Stimulated activated CD4-positive, alpha-beta T cell treated with anti-CD3 and anti-CD28 coated beads, Interleukin-15, amount 100 ng/mL, for 48 hours (primary cell): ENCODE results near the gene TCHHL1.

Experiments
- DNase-seq, 2 donors: peaks; one replicate each; pipeline ENCODE4 v3.0.0-alpha.2; 2020; ENCODE audit warnings: low read depth in 2 of 2

The TCHHL1 gene

GRCh38 chr1:152038871-152039270 is 50.0 kb downstream of the TCHHL1 start:
- DNase-seq = no peak

- peak; percentile 71 to 86 for DNase-seq
Observed at GRCh38 chr1:152036267-152037216, 52.3 kb downstream of the TCHHL1 start, which contains the start of gene S100A11. S100A11 (minus strand) TSS chr1:152037004; CDS start chr1:152036915, 89 bp downstream.

GRCh38 chr1:152035539-152036266 is 53.2 kb downstream of the TCHHL1 start:
- DNase-seq = no peak

- peak in 1 of 2 donors; percentile 48 for DNase-seq
Observed at GRCh38 chr1:152034654-152035538, 54.0 kb downstream of the TCHHL1 start.

- no peak for DNase-seq
Observed at GRCh38 chr1:152034324-152034653, 54.6 kb downstream of the TCHHL1 start.
